ENCODE data around the gene HIF1AN.
"Not testable (repeated sequence)": the region's sequence is repeated elsewhere in the genome, so short reads cannot be mapped to it uniquely, and the experiment has no call there.

HIF1AN gene

GRCh38 chr10:100566561-100566960, 30.8 kb downstream of the HIF1AN start:
- H3K27me3 ChIP-seq (ENCODE audit: control insufficient read depth in 1 of 2, insufficient read depth in 2 of 2, low read length in 2 of 2): peaks cover 76 to 83% of the 10 kb centered on the region in 2 donors
- H3K9me3 ChIP-seq (ENCODE audit: control insufficient read depth in 2 of 2, low read length in 2 of 2): no peaks in the 10 kb centered on the region
- no peaks in the 10 kb centered on the region for H3K36me3 ChIP-seq (ENCODE audit: control insufficient read depth in 2 of 2, insufficient read depth in 2 of 2, low read length in 2 of 2)
- no peak overlapping the region for H3K4me3 ChIP-seq (ENCODE audit: low read length in 2 of 2)
- H3K4me1 ChIP-seq (ENCODE audit: control insufficient read depth, insufficient read depth, low read length): peaks cover 12% of the 10 kb centered on the region
- H3K27ac ChIP-seq (ENCODE audit: low read length): no peak overlapping the region
- no peak overlapping the region for H3K9ac ChIP-seq (ENCODE audit: low read length in 2 of 2)

DNA sequence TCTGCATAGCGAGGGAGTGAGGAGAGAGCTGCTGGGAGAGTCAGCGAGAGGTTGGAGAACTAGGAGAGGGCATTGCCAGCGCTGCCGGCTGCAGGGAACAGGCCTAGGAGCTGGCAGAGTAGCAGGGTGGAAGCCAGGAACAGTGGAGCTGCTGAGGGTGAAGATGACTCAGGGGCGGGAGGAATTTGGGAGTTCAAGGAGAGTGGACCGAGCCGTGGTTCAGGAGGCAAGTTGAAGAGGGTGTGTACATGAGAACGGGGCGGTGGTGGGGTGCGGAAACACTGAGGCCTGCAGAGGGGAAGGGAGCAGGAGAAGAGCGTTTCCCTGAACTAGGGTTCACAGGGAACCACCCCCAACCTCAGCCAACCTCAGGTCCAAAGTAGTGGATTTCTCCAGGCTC, 31.5 kb downstream of the HIF1AN start:
- H3K9ac ChIP-seq (ENCODE audit: low read length in 2 of 2): no peak overlapping the region
- H3K27me3 ChIP-seq (ENCODE audit: control insufficient read depth in 1 of 2, insufficient read depth in 2 of 2, low read length in 2 of 2): peaks cover 72 to 80% of the 10 kb centered on the region in 2 donors
- no peak overlapping the region for H3K4me3 ChIP-seq (ENCODE audit: low read length in 2 of 2)
- no peak overlapping the region for H3K27ac ChIP-seq (ENCODE audit: low read length)
- H3K4me1 ChIP-seq (ENCODE audit: control insufficient read depth, insufficient read depth, low read length): peaks cover 6% of the 10 kb centered on the region
- H3K36me3 ChIP-seq (ENCODE audit: control insufficient read depth in 2 of 2, insufficient read depth in 2 of 2, low read length in 2 of 2): no peaks in the 10 kb centered on the region
- H3K9me3 ChIP-seq (ENCODE audit: control insufficient read depth in 2 of 2, low read length in 2 of 2): no peaks in the 10 kb centered on the region

GRCh38 chr10:100567826-100568225, 32.1 kb downstream of the HIF1AN start:
- H3K4me3 ChIP-seq (ENCODE audit: low read length in 2 of 2): no peak overlapping the region
- peaks cover 67 to 78% of the 10 kb centered on the region in 2 donors for H3K27me3 ChIP-seq (ENCODE audit: control insufficient read depth in 1 of 2, insufficient read depth in 2 of 2, low read length in 2 of 2)
- H3K4me1 ChIP-seq (ENCODE audit: control insufficient read depth, insufficient read depth, low read length): peaks cover under 1% of the 10 kb centered on the region
- H3K9me3 ChIP-seq (ENCODE audit: control insufficient read depth in 2 of 2, low read length in 2 of 2): no peaks in the 10 kb centered on the region
- no peak overlapping the region for H3K27ac ChIP-seq (ENCODE audit: low read length)
- H3K9ac ChIP-seq (ENCODE audit: low read length in 2 of 2): no peak overlapping the region
- no peaks in the 10 kb centered on the region for H3K36me3 ChIP-seq (ENCODE audit: control insufficient read depth in 2 of 2, insufficient read depth in 2 of 2, low read length in 2 of 2)

GRCh38 chr10:100568912-100569311, 33.2 kb downstream of the HIF1AN start:
- Histone ChIP-seq H3K4me1 (ENCODE audit: control insufficient read depth, insufficient read depth, low read length) (no peaks in the 10 kb centered on the region), H3K9ac (ENCODE audit: low read length in 2 of 2) (no peak overlapping the region), H3K27me3 (ENCODE audit: control insufficient read depth in 1 of 2, insufficient read depth in 2 of 2, low read length in 2 of 2) (peaks cover 58 to 73% of the 10 kb centered on the region in 2 donors), H3K9me3 (ENCODE audit: control insufficient read depth in 2 of 2, low read length in 2 of 2) (no peaks in the 10 kb centered on the region), H3K36me3 (ENCODE audit: control insufficient read depth in 2 of 2, insufficient read depth in 2 of 2, low read length in 2 of 2) (no peaks in the 10 kb centered on the region), H3K27ac (ENCODE audit: low read length) (no peak overlapping the region), H3K4me3 (ENCODE audit: low read length in 2 of 2) (no peak overlapping the region)

GRCh38 chr10:100569687-100570481, 34.1 kb downstream of the HIF1AN start:
- no peak overlapping the region for H3K9ac ChIP-seq (ENCODE audit: low read length in 2 of 2)
- no peak overlapping the region for H3K27ac ChIP-seq (ENCODE audit: low read length)
- no peaks in the 10 kb centered on the region for H3K4me1 ChIP-seq (ENCODE audit: control insufficient read depth, insufficient read depth, low read length)
- H3K4me3 ChIP-seq (ENCODE audit: low read length in 2 of 2): no peak overlapping the region
- H3K36me3 ChIP-seq (ENCODE audit: control insufficient read depth in 2 of 2, insufficient read depth in 2 of 2, low read length in 2 of 2): no peaks in the 10 kb centered on the region
- no peaks in the 10 kb centered on the region for H3K9me3 ChIP-seq (ENCODE audit: control insufficient read depth in 2 of 2, low read length in 2 of 2)
- peaks cover 48 to 66% of the 10 kb centered on the region in 2 donors for H3K27me3 ChIP-seq (ENCODE audit: control insufficient read depth in 1 of 2, insufficient read depth in 2 of 2, low read length in 2 of 2)

GRCh38 chr10:100570506-100570905, 34.8 kb downstream of the HIF1AN start:
- Histone ChIP-seq H3K9ac (ENCODE audit: low read length in 2 of 2) (no peak overlapping the region), H3K36me3 (ENCODE audit: control insufficient read depth in 2 of 2, insufficient read depth in 2 of 2, low read length in 2 of 2) (no peaks in the 10 kb centered on the region), H3K4me3 (ENCODE audit: low read length in 2 of 2) (no peak overlapping the region), H3K27ac (ENCODE audit: low read length) (no peak overlapping the region), H3K27me3 (ENCODE audit: control insufficient read depth in 1 of 2, insufficient read depth in 2 of 2, low read length in 2 of 2) (peaks cover 42 to 60% of the 10 kb centered on the region in 2 donors), H3K4me1 (ENCODE audit: control insufficient read depth, insufficient read depth, low read length) (no peaks in the 10 kb centered on the region), H3K9me3 (ENCODE audit: control insufficient read depth in 2 of 2, low read length in 2 of 2) (no peaks in the 10 kb centered on the region)

- H3K4me1 ChIP-seq (ENCODE audit: control insufficient read depth, insufficient read depth, low read length): no peaks in the 10 kb centered on the region
- H3K9ac ChIP-seq (ENCODE audit: low read length in 2 of 2): no peak overlapping the region
- no peak overlapping the region for H3K4me3 ChIP-seq (ENCODE audit: low read length in 2 of 2)
- no peaks in the 10 kb centered on the region for H3K9me3 ChIP-seq (ENCODE audit: control insufficient read depth in 2 of 2, low read length in 2 of 2)
- H3K27me3 ChIP-seq (ENCODE audit: control insufficient read depth in 1 of 2, insufficient read depth in 2 of 2, low read length in 2 of 2): peaks cover 38 to 56% of the 10 kb centered on the region in 2 donors
- H3K36me3 ChIP-seq (ENCODE audit: control insufficient read depth in 2 of 2, insufficient read depth in 2 of 2, low read length in 2 of 2): no peaks in the 10 kb centered on the region
- no peak overlapping the region for H3K27ac ChIP-seq (ENCODE audit: low read length)
Observed at GRCh38 chr10:100571084-100571856, 35.5 kb downstream of the HIF1AN start.

DNA sequence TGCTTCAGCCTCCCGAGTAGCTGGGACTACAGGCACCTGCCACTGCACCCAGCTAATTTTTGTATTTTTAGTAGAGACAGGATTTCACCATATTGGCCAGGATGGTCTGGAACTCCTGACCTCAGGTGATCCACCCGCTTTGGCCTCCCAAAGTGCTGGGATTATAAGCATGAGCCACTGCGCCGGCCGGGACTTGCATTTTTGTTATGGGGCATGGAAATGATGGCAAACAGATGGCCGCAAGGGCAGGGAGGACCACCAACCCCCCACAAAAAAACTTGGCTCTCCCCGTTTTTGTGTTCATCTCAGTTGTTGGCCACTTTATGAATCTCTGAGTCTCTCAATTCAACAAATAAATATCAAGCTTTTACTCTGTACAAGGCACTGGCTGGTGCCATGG, 39.4 kb downstream of the HIF1AN start:
- H3K4me3 ChIP-seq (ENCODE audit: low read length in 2 of 2); H3K9me3 ChIP-seq (ENCODE audit: control insufficient read depth in 2 of 2, low read length in 2 of 2); H3K27ac ChIP-seq (ENCODE audit: low read length); H3K9ac ChIP-seq (ENCODE audit: low read length in 2 of 2); H3K36me3 ChIP-seq (ENCODE audit: control insufficient read depth in 2 of 2, insufficient read depth in 2 of 2, low read length in 2 of 2); H3K4me1 ChIP-seq (ENCODE audit: control insufficient read depth, insufficient read depth, low read length): not testable (repeated sequence)
- peaks cover 18 to 24% of the 10 kb centered on the region in 2 donors for H3K27me3 ChIP-seq (ENCODE audit: control insufficient read depth in 1 of 2, insufficient read depth in 2 of 2, low read length in 2 of 2)

DNA sequence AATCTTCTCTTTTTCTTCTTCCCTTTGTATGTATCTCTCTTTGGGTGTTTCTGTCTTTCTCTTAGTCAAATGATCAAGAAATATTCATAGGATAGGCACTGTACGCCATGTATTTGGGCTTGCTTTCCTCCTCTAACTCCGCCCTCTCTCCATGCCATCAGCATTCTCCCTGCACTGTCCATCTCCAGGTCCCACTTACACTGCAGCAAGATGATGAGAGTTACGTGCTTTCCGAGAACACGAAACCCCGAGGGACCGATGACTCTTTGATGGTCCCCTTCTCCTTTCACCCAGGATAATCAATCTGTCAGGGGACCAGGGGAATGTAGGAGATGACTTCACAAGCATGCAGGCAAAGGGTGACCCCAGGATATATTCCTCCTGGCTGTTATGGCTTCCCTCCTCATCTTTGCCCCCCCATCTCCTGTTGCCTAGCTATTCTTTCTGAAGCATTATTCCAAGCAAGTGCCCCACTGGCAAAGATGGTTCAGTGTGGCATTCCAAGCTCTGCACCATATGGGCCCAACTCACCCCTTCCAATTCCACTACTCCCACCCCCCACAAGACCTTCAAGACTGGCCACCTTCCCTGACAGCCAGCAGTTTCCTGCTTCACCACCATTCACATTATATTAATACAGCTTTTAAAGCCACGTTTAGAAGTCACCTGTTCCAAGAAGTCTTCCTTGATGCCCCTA, 40.0 kb downstream of the HIF1AN start:
- H3K27me3 ChIP-seq (ENCODE audit: control insufficient read depth in 1 of 2, insufficient read depth in 2 of 2, low read length in 2 of 2): peaks cover 12 to 18% of the 10 kb centered on the region in 2 donors
- no peaks in the 10 kb centered on the region for H3K36me3 ChIP-seq (ENCODE audit: control insufficient read depth in 2 of 2, insufficient read depth in 2 of 2, low read length in 2 of 2)
- H3K4me3 ChIP-seq (ENCODE audit: low read length in 2 of 2): no peak overlapping the region
- H3K27ac ChIP-seq (ENCODE audit: low read length): no peak overlapping the region
- no peaks in the 10 kb centered on the region for H3K4me1 ChIP-seq (ENCODE audit: control insufficient read depth, insufficient read depth, low read length)
- H3K9ac ChIP-seq (ENCODE audit: low read length in 2 of 2): no peak overlapping the region
- no peaks in the 10 kb centered on the region for H3K9me3 ChIP-seq (ENCODE audit: control insufficient read depth in 2 of 2, low read length in 2 of 2)

DNA sequence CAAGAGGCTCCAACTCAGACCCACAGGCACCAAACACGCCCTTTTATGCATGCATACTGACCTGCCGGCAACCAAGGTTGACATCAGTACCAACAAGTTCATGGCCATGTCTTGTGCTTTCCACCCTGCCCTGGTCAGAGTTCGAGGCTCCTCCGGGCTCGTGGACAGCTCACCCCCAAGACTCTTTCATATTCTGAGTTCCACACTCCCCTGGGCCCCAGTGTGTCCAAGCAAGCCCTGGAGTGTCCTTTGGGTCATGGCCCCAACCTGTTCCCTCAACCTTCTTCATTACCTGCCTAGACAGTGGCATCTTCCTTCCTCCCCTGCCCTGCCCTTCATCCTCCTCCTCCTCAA, 40.5 kb downstream of the HIF1AN start:
- no peak overlapping the region for H3K27ac ChIP-seq (ENCODE audit: low read length)
- no peaks in the 10 kb centered on the region for H3K4me1 ChIP-seq (ENCODE audit: control insufficient read depth, insufficient read depth, low read length)
- H3K4me3 ChIP-seq (ENCODE audit: low read length in 2 of 2): no peak overlapping the region
- no peaks in the 10 kb centered on the region for H3K9me3 ChIP-seq (ENCODE audit: control insufficient read depth in 2 of 2, low read length in 2 of 2)
- H3K36me3 ChIP-seq (ENCODE audit: control insufficient read depth in 2 of 2, insufficient read depth in 2 of 2, low read length in 2 of 2): no peaks in the 10 kb centered on the region
- peaks cover 8 to 13% of the 10 kb centered on the region in 2 donors for H3K27me3 ChIP-seq (ENCODE audit: control insufficient read depth in 1 of 2, insufficient read depth in 2 of 2, low read length in 2 of 2)
- H3K9ac ChIP-seq (ENCODE audit: low read length in 2 of 2): no peak overlapping the region
